Immature natural killer cell (primary cell): ENCODE measurements around the gene UFSP2. TPM values are rescaled to one million over a fixed set of nuclear protein-coding genes. Genes with fewer than 3 reads are reported as not detected.

Source experiments
- DNase-seq, 3 donors: peaks; one replicate each; pipeline ENCODE4 v3.0.0; 2022; ENCODE audit warnings: mixed read lengths in 1 of 3
- H3K27ac Mint-ChIP-seq, 6 donors: one replicate each; pipeline ENCODE4 v1.8.0; 2020; ENCODE audit warnings: mixed read lengths in 6 of 6, mild to moderate bottlenecking in 5 of 6, inconsistent platforms in 4 of 6, moderate library complexity in 3 of 6
- H3K27me3 Mint-ChIP-seq, 3 donors: one replicate each; pipeline ENCODE4 v1.8.0; 2020 to 2021; ENCODE audit warnings: low read depth in 3 of 3, mild to moderate bottlenecking in 3 of 3, mixed read lengths in 3 of 3, moderate library complexity in 3 of 3, inconsistent platforms in 1 of 3
- H3K36me3 Mint-ChIP-seq, 3 donors: one replicate each; pipeline ENCODE4 v1.8.0; 2020; ENCODE audit warnings: mixed read lengths in 3 of 3, inconsistent platforms in 2 of 3, mild to moderate bottlenecking in 2 of 3
- H3K4me1 Mint-ChIP-seq, 2 donors: one replicate each; pipeline ENCODE4 v1.8.0; 2020; ENCODE audit warnings: inconsistent platforms in 2 of 2, mild to moderate bottlenecking in 2 of 2, mixed read lengths in 2 of 2, moderate library complexity in 1 of 2
- H3K4me3 Mint-ChIP-seq, 5 donors: one replicate each; pipeline ENCODE4 v1.8.0; 2020; ENCODE audit warnings: mild to moderate bottlenecking in 5 of 5, mixed read lengths in 5 of 5, inconsistent platforms in 3 of 5, moderate library complexity in 3 of 5
- H3K9me3 Mint-ChIP-seq, 6 donors: one replicate each; pipeline ENCODE4 v1.8.0; 2020; ENCODE audit warnings: mild to moderate bottlenecking in 6 of 6, mixed read lengths in 6 of 6, inconsistent platforms in 4 of 6, moderate library complexity in 3 of 6
- polyA plus RNA-seq, 3 donors: library from polyadenylated mRNA; unstranded; fragments of 300-500 nt; fragmentation: Illumina TruSeq; gene quantifications; one replicate each; pipeline ENCODE4 v1.2.3, GENCODE V29; 2021

The UFSP2 gene
- polyA plus RNA-seq, 3 donors from 2014 or later, result 24.9 to 54.2 (median 31.9) TPM

DNA sequence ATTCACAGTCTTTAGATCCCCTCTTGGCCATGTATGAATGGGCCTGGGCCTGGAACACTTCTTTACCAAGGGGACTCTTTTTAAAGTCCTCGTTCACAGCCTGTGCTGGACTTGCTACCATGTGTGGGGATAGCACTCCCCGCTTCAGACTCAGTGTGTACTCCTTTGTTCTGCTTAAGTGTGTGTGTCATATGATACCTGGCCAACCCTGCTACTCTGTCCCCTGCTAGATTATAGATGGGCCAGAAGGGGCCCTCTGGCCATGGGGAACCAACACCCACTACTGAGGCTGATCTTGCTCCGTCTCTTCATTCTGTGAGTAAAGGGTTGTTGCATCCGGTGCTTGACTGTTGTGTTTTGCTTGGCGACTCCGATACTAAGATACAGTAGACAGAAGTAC lies 37.8 kb upstream of the UFSP2 start:
- peaks cover 6 to 9% (median 8%) of the 10 kb centered on the region in 3 donors for H3K27me3 Mint-ChIP-seq
- H3K36me3 Mint-ChIP-seq, result no peaks in the 10 kb centered on the region
- DNase-seq, result no peak
- no peak overlapping the region for H3K4me3 Mint-ChIP-seq
- peaks cover 0 to 3% (median 0%) of the 10 kb centered on the region in 6 donors for H3K9me3 Mint-ChIP-seq
- H3K4me1 Mint-ChIP-seq, result no peaks in the 10 kb centered on the region
- H3K27ac Mint-ChIP-seq, result no peak overlapping the region

DNA sequence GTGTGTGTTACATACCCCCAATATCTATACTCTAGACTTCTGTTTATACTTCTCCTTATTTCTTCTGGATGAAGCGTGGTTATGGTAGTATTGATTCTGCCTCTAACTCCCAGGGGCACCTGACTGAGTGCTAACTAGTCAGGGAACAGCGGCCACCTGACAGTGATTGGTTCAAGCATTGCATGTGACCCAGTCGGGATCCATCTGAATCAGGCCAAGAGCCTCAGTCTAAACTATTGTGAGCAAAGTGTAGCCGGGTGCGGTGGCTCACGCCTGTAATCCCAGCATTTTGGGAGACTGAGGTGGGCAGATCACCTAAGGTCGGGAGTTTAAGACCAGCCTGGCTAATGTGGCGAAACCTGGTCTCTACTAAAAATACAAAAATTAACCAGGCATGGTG lies 35.8 kb upstream of the UFSP2 start:
- no peak overlapping the region for H3K27ac Mint-ChIP-seq
- peaks cover 0 to 3% (median 0%) of the 10 kb centered on the region in 6 donors for H3K9me3 Mint-ChIP-seq
- H3K4me1 Mint-ChIP-seq, result no peaks in the 10 kb centered on the region
- H3K27me3 Mint-ChIP-seq, result peaks cover 4 to 9% (median 6%) of the 10 kb centered on the region in 3 donors
- DNase-seq, result no peak
- H3K4me3 Mint-ChIP-seq, result no peak overlapping the region
- no peaks in the 10 kb centered on the region for H3K36me3 Mint-ChIP-seq

DNA sequence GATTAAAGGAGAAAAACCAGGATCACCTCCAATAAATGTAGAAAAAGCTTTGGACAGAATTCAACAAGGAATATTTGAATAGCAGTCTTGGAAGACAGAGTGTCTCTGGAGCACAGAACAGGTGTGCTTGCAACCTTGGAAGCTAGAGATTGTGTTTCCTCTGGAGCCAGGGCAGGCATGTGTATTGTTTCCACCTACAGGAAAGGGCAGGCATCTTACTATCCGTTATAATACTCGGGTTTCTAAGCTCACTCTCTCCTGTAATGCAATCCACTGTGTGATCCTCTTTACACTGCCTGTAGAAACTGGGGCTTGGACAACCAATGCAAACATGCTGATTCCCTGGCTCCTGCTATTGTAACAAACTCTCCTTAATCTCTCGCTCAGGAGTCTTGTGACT lies 31.4 kb upstream of the UFSP2 start:
- no peak overlapping the region for H3K4me3 Mint-ChIP-seq

DNA sequence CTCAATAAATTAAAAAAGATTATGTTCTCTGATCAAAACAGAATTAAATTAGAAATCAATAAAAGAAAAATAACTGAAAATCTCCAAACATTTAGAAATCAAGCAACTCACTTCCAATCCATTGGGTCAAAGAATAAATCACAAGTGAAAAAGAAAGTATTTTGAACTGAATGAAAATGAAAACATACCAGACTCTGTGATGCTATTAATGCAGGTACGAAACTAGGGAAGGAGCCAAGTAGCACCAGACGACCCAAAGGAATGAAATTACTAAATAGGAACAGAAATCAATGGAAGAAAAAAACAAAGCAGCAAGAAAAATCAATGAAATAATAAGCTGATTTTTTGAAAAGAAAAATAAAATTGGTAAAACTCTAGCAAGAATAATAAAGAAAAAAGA lies 30.4 kb upstream of the UFSP2 start:
- Mint-ChIP-seq H3K9me3 (no peaks in the 10 kb centered on the region), H3K36me3 (no peaks in the 10 kb centered on the region), H3K4me1 (no peaks in the 10 kb centered on the region), H3K4me3 (no peak overlapping the region), H3K27me3 (peaks cover 3 to 13% (median 7%) of the 10 kb centered on the region in 3 donors), H3K27ac (no peak overlapping the region)
- no peak for DNase-seq

More for the DNA sequence above, 31.4 kb upstream of the UFSP2 start:
- Mint-ChIP-seq H3K27ac (no peak overlapping the region), H3K4me1 (no peaks in the 10 kb centered on the region), H3K36me3 (no peaks in the 10 kb centered on the region), H3K27me3 (peaks cover 6 to 13% (median 7%) of the 10 kb centered on the region in 3 donors), H3K9me3 (no peaks in the 10 kb centered on the region)
- no peak for DNase-seq

DNA sequence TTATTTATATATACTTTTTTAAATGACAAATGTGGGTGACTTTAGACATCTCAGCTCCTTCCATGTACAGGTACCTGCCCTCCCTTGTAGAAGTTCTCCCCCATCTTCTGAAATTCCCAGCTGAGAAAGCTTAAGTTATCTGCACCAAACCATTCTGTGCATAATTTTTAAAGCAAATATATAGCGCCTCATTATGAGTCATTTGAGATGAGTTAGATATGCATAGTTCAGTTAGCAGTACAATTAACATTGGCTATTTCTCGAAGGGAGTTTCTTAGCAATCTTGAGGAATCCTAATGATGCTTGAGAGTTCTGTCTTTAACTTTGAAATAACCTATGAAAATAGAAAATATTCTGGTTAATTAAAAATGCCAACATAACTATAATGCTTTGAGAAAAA lies 19.4 kb upstream of the UFSP2 start:
- DNase-seq, result no peak
- H3K27me3 Mint-ChIP-seq, result peaks cover 2 to 9% (median 4%) of the 10 kb centered on the region in 3 donors
- H3K4me3 Mint-ChIP-seq, result no peak overlapping the region
- H3K4me1 Mint-ChIP-seq, result no peaks in the 10 kb centered on the region
- H3K36me3 Mint-ChIP-seq, result no peaks in the 10 kb centered on the region
- H3K27ac Mint-ChIP-seq, result no peak overlapping the region
- H3K9me3 Mint-ChIP-seq, result no peaks in the 10 kb centered on the region

DNA sequence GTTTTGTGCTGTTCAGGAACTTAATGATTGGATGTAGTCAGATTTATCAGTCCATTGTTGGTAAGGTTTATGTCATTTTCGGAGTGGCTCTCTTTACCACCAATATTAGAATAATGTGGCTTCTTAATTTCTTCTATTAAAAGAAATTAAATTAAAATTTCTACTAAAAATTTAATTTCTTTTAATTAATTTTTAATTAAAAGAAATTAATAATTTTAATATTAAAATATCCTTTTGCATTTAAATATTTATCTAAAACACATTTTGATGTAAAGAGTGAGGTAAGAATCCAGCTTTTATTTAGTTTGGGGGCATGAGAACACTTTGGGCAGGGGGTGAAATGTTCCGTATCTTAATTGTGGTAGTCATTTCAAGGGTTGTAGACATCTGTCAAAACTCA lies 15.7 kb upstream of the UFSP2 start:
- H3K27ac Mint-ChIP-seq, result no peak overlapping the region
- no peak for DNase-seq
- H3K27me3 Mint-ChIP-seq, result peaks cover 2 to 9% (median 2%) of the 10 kb centered on the region in 3 donors

DNA sequence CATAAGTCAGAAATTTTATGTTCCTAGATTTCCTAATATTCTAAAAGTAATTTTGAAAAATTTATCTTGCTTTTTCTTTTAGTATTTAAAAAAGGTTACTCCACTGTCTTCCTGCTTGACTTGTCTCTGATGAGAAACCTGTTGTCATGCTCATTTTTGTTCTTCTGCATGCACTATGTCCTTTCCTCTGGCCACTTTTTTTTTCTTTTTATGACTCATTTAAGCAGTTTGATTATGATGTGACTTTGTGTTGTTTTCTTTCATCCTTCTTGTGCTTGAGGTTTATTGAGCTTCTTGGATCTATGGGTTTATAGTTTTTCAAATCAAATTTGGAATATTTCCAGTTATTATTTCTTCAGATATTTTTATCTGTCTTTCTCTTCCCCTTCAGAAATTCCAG lies 12.0 kb upstream of the UFSP2 start:
- H3K4me1 Mint-ChIP-seq, result no peaks in the 10 kb centered on the region
- H3K9me3 Mint-ChIP-seq, result no peaks in the 10 kb centered on the region
- H3K36me3 Mint-ChIP-seq, result no peaks in the 10 kb centered on the region
- H3K27ac Mint-ChIP-seq, result no peak overlapping the region
- H3K4me3 Mint-ChIP-seq, result no peak overlapping the region
- peaks cover 4 to 12% (median 11%) of the 10 kb centered on the region in 3 donors for H3K27me3 Mint-ChIP-seq
- DNase-seq, result no peak

More for the DNA sequence above, 15.7 kb upstream of the UFSP2 start:
- no peak overlapping the region for H3K4me3 Mint-ChIP-seq
- no peaks in the 10 kb centered on the region for H3K4me1 Mint-ChIP-seq
- H3K9me3 Mint-ChIP-seq, result no peaks in the 10 kb centered on the region
- no peaks in the 10 kb centered on the region for H3K36me3 Mint-ChIP-seq

DNA sequence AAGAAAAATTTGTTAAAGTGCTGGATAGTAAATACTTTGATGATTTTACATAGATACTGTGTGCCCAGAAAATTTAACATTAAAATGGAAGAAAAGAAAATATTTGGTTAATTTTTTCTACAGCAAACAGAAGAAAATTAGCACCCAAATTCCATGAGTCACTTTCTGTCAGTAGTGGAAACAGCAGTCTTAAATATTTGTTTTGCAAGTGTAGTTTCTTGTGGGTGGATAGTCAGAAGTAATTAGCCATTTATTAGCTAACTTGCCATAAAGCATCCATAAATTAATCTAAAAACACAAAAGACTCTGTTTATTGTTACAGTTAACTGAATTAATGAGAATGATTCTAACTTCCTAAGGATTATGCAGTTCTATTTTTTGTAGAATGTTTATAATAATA lies 9.7 kb upstream of the UFSP2 start:
- H3K9me3 Mint-ChIP-seq, result no peaks in the 10 kb centered on the region
- no peak for DNase-seq
- no peak overlapping the region for H3K4me3 Mint-ChIP-seq
- H3K27ac Mint-ChIP-seq, result no peak overlapping the region
- peaks cover 2 to 11% (median 6%) of the 10 kb centered on the region in 3 donors for H3K27me3 Mint-ChIP-seq
- no peaks in the 10 kb centered on the region for H3K4me1 Mint-ChIP-seq
- no peaks in the 10 kb centered on the region for H3K36me3 Mint-ChIP-seq

DNA sequence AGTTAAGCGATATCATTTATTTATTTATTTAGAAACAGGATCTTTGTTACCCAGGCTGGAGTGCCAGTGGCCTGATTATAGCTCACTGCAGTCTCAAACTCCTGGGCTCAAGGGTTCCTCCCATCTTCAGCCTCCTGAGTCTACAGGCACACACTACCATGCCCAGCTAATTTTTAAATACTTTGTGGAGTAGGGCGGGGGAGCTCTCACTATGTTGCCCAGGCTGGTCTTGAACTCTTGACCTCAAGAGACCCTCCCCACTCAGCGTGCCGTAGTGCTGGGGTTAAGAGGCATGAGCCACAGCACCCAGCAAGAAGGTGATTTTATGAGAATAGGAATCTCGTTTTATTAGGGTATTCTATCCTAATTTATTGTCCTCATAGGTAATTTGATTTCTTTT lies 3.9 kb upstream of the UFSP2 start:
- H3K4me3 Mint-ChIP-seq, result no peak overlapping the region
- H3K4me1 Mint-ChIP-seq, result peaks cover 15% of the 10 kb centered on the region in 2 donors
- no peak for DNase-seq
- H3K27me3 Mint-ChIP-seq, result peaks cover 5 to 30% (median 13%) of the 10 kb centered on the region in 3 donors
- no peaks in the 10 kb centered on the region for H3K36me3 Mint-ChIP-seq
- no peaks in the 10 kb centered on the region for H3K9me3 Mint-ChIP-seq
- no peak overlapping the region for H3K27ac Mint-ChIP-seq

DNA sequence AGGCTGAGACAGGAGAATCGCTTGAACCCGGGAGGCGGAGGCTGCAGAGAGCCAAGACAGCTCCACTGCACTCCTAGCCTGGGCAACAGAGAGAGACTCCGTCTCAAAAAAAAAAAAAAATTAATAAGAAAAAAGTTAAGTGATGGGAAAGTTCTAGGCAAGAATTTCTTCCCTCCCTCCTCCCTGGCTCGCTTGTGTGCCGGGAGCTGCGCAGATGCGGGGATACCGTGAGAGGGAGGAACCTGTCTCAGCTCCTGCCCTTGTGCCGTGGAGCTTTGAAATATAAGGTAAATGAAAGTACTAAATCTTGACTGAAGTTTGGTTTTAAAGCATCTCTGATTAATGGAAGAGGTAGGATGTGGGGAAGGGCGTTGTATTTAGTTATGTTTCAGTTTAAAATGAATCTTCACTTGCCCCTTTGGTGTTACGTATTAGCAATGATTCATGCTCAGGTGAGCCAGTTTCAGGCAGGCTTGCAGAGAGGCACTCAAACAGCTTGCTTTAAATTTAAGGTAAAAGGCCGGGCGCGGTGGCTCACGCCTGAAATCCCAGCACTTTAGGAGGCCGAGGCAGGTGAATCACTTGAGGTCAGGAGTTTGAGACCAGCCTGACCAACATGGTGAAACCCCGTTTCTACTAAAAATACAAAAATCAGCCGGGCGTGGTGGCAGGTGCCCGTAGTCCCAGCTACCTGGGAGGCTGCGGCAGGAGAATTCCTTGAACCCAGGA lies 1.4 kb upstream of the UFSP2 start:
- H3K4me3 Mint-ChIP-seq, result peak overlapping the region in 4 of 5 donors; percentile 5 to 92 (median 43)
- peaks cover 0 to under 1% (median 0%) of the 10 kb centered on the region in 3 donors for H3K36me3 Mint-ChIP-seq
- H3K4me1 Mint-ChIP-seq, result peaks cover 15 to 29% of the 10 kb centered on the region in 2 donors
- DNase-seq, result no peak
- H3K9me3 Mint-ChIP-seq, result no peaks in the 10 kb centered on the region
- H3K27me3 Mint-ChIP-seq, result peaks cover 5 to 27% (median 15%) of the 10 kb centered on the region in 3 donors
- peak overlapping the region in 5 of 6 donors; percentile 15 to 96 (median 59) for H3K27ac Mint-ChIP-seq

DNA sequence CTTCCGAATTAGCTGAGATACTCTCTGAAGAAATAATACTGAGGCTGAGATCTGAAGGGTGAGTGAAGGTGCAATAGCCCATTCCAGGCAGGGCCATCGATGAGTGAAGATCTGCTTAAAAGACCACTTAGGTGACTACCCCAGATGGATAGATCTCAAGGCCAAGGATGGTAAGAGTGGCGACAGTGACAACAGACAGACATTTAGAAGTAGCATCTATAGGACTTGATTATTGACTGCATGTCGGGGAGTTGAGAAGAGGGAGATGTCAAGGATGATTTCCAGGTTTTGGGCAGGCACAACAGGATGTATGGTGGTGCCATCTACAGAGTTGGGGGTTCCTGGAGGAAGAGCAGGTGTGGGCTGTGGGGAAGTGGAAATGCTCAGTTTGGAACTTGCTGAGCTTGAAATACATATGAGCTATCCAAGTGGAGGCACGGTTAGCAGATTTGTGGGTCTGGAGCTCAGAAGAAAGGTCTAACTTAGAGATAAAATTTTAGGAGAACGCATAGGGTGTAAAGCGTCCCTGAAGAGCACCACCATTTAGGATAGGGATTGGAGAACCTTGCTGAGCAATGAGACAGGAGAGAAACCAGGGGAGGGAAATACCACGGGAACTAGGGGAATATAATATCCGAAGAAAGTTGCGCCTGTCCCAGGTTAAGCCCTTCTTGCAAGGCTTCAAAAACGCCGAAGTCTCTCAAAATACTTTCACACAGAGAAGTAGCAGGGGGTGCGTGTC lies 688 bp downstream of the UFSP2 start:
- Mint-ChIP-seq H3K4me3 (peak overlapping the region; percentile 86 to 92 (median 86)), H3K27ac (peak overlapping the region; percentile 93 to 100 (median 98)), H3K36me3 (peaks cover 6 to 12% (median 10%) of the 10 kb centered on the region in 3 donors), H3K27me3 (peaks cover 5 to 27% (median 15%) of the 10 kb centered on the region in 3 donors), H3K4me1 (peaks cover 15 to 29% of the 10 kb centered on the region in 2 donors), H3K9me3 (no peaks in the 10 kb centered on the region)
- DNase-seq, result no peak

DNA sequence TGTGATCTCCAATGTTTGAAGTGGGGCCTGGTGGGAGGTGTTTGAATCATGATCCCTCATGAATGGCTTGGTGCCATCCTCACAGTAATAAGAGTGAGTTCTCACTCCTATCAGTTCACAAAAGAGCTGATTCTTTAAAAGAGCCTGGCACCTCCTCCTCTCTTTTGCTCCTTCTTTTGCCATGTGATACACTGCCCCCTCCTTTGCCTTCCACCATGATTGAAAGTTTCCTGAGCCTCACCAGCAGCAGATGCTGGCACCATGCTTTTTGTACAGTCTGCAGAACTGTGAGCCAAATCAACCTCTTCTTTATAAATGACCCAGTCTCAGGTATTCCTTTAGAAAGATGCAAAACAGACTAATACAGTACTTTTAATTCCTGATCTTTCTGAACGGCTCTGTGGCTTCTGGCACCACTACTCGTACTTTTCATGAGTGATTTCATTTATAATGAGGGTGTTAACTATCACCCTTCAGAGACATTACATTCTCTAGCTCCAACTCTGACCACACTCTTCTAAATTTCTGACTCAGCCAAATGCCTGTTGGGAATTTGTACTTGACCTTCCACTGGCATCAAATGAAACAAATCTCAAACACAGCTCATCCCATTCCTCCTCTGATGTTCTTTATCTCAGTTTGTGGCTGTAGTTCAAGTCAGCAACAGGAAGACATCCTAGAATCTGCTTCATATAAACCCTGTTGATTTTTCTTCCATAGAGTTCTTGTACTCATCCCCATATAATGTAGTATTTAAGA lies 4.2 kb downstream of the UFSP2 start:
- H3K9me3 Mint-ChIP-seq, result no peaks in the 10 kb centered on the region
- no peak overlapping the region for H3K27ac Mint-ChIP-seq
- H3K27me3 Mint-ChIP-seq, result peaks cover 2 to 20% (median 10%) of the 10 kb centered on the region in 3 donors
- DNase-seq, result no peak
- H3K36me3 Mint-ChIP-seq, result peaks cover 18 to 24% (median 19%) of the 10 kb centered on the region in 3 donors
- no peak overlapping the region for H3K4me3 Mint-ChIP-seq
- H3K4me1 Mint-ChIP-seq, result peaks cover 15 to 28% of the 10 kb centered on the region in 2 donors

DNA sequence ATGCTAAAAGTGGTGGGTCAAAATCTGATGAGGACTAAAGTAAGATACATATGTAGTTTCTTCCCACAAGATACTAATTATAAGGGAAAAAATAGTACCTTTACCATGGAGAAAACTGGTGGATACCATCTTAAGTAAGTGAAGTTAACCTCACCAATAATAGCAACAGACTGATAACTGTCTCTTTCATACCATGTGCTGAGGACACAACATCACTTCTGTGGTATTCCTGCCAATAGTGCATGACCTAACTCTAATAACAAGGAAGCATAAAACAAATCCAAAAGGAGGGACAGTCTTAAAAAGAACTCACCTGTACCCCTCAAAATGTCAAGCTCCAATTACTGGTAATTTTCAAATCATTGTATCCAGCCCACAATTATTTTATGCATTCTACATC lies 8.8 kb downstream of the UFSP2 start:
- DNase-seq, result no peak
- no peaks in the 10 kb centered on the region for H3K9me3 Mint-ChIP-seq
- no peak overlapping the region for H3K4me3 Mint-ChIP-seq
- no peaks in the 10 kb centered on the region for H3K4me1 Mint-ChIP-seq
- H3K36me3 Mint-ChIP-seq, result peaks cover 18 to 44% (median 26%) of the 10 kb centered on the region in 3 donors
- H3K27ac Mint-ChIP-seq, result no peak overlapping the region
- peaks cover 0 to 3% (median 0%) of the 10 kb centered on the region in 3 donors for H3K27me3 Mint-ChIP-seq
